SIG-M5 treated with dmso at 0.1 percent for 504 hours (cell line): ENCODE measurements around the gene LRRTM3.
A peak's percentile ranks its signal among the peaks of the same experiment; 100 is the strongest.

ENCODE experiments used
- DNase-seq: peaks from one replicate; lab custom pipeline; 2025; ENCODE audit not compliant: unreplicated experiment; lab: John Stamatoyannopoulos, UW

Gene LRRTM3

GRCh38 chr10:66925896-66926715, at the start of gene LRRTM3:
LRRTM3 (plus strand) TSS chr10:66926036.
- DNase-seq = peak; percentile 50

- no peak for DNase-seq
Measured at GRCh38 chr10:66877361-66877760, 48.5 kb upstream of the LRRTM3 start.

GRCh38 chr10:66880292-66880691, 45.5 kb upstream of the LRRTM3 start:
- DNase-seq = no peak

GRCh38 chr10:66880826-66881225, 45.0 kb upstream of the LRRTM3 start:
- no peak for DNase-seq

GRCh38 chr10:66881814-66882213, 44.0 kb upstream of the LRRTM3 start:
- no peak for DNase-seq

- DNase-seq = no peak
Measured at GRCh38 chr10:66882271-66882670, 43.6 kb upstream of the LRRTM3 start.

GRCh38 chr10:66886848-66887247, 39.0 kb upstream of the LRRTM3 start:
- DNase-seq = no peak

- DNase-seq = no peak
Measured at GRCh38 chr10:66888237-66888636, 37.6 kb upstream of the LRRTM3 start.

- no peak for DNase-seq
Measured at GRCh38 chr10:66892871-66893270, 33.0 kb upstream of the LRRTM3 start.

GRCh38 chr10:66910671-66911070, 15.2 kb upstream of the LRRTM3 start:
- no peak for DNase-seq

- DNase-seq = no peak
Measured at GRCh38 chr10:66916030-66916429, 9.8 kb upstream of the LRRTM3 start.

GRCh38 chr10:66917104-66917503, 8.7 kb upstream of the LRRTM3 start:
- no peak for DNase-seq

GRCh38 chr10:66919248-66919647, 6.6 kb upstream of the LRRTM3 start:
- DNase-seq = no peak

- no peak for DNase-seq
Measured at GRCh38 chr10:66924674-66925345, 1.0 kb upstream of the LRRTM3 start.

- DNase-seq = no peak
Measured at GRCh38 chr10:66925373-66925772, 463 bp upstream of the LRRTM3 start.

GRCh38 chr10:66926841-66927240, 1.0 kb downstream of the LRRTM3 start:
- no peak for DNase-seq

- no peak for DNase-seq
Measured at GRCh38 chr10:66927251-66927935, 1.6 kb downstream of the LRRTM3 start.

GRCh38 chr10:66927971-66928770, 2.3 kb downstream of the LRRTM3 start:
- no peak for DNase-seq

- no peak for DNase-seq
Measured at GRCh38 chr10:66928776-66929175, 2.9 kb downstream of the LRRTM3 start.

- no peak for DNase-seq
Measured at GRCh38 chr10:66929375-66929774, 3.5 kb downstream of the LRRTM3 start.

- DNase-seq = peak; percentile 51
Measured at GRCh38 chr10:66931340-66931948, 5.6 kb downstream of the LRRTM3 start.
